HG02763 (cell line): Measurements from ENCODE around the gene NT5M.
"Not testable (repeated sequence)": the region's sequence is repeated elsewhere in the genome, so short reads cannot be mapped to it uniquely, and the experiment has no call there.

Experiments
- ATAC-seq: cut with Tn5 transposase; IDR thresholded peaks from one replicate; pipeline ENCODE4 v1.9.1; 2021; ENCODE audit warnings: mild to moderate bottlenecking, moderate library complexity; ENCODE audit not compliant: unreplicated experiment

NT5M gene

GRCh38 chr17:17303010-17303846 lies at the start of gene NT5M:
NT5M (plus strand) TSS chr17:17303373; CDS start chr17:17303551, 178 bp downstream.
- ATAC-seq = peak; percentile 55

GRCh38 chr17:17253406-17253805 lies 49.8 kb upstream of the NT5M start:
- no peak for ATAC-seq

- ATAC-seq = no peak
Observed at GRCh38 chr17:17254036-17254435, 49.1 kb upstream of the NT5M start.

GRCh38 chr17:17255689-17256088 lies 47.5 kb upstream of the NT5M start:
- not testable (repeated sequence) for ATAC-seq

GRCh38 chr17:17256316-17256715 lies 46.9 kb upstream of the NT5M start:
- ATAC-seq = no peak

- ATAC-seq = no peak
Observed at GRCh38 chr17:17258011-17258410, 45.2 kb upstream of the NT5M start.

- no peak for ATAC-seq
Observed at GRCh38 chr17:17258998-17259397, 44.2 kb upstream of the NT5M start.

- no peak for ATAC-seq
Observed at GRCh38 chr17:17264430-17264829, 38.7 kb upstream of the NT5M start.

- ATAC-seq = no peak
Observed at GRCh38 chr17:17269926-17270773, 33.0 kb upstream of the NT5M start.

GRCh38 chr17:17275971-17276370 lies 27.2 kb upstream of the NT5M start:
- ATAC-seq = no peak

- not testable (repeated sequence) for ATAC-seq
Observed at GRCh38 chr17:17277431-17277830, 25.7 kb upstream of the NT5M start.

GRCh38 chr17:17279316-17279715 lies 23.9 kb upstream of the NT5M start:
- no peak for ATAC-seq

GRCh38 chr17:17280613-17281549 lies 22.3 kb upstream of the NT5M start, which contains the start of gene COPS3:
COPS3 (minus strand) TSS chr17:17281246; CDS start chr17:17281186, 60 bp downstream.
- peak; percentile 86 for ATAC-seq

- no peak for ATAC-seq
Observed at GRCh38 chr17:17285951-17286350, 17.2 kb upstream of the NT5M start.

GRCh38 chr17:17289086-17289485 lies 14.1 kb upstream of the NT5M start:
- no peak for ATAC-seq

GRCh38 chr17:17289701-17290100 lies 13.5 kb upstream of the NT5M start:
- no peak for ATAC-seq

- ATAC-seq = no peak
Observed at GRCh38 chr17:17295141-17295540, 8.0 kb upstream of the NT5M start.

- no peak for ATAC-seq
Observed at GRCh38 chr17:17297217-17297616, 6.0 kb upstream of the NT5M start.

GRCh38 chr17:17298108-17298507 lies 5.1 kb upstream of the NT5M start:
- no peak for ATAC-seq
